C4-2B (cell line): ENCODE results near the gene TMEM128.
A peak's percentile ranks its signal among the peaks of the same experiment; 100 is the strongest.

Experiments used
- H3K27ac ChIP-seq: fragments of 450-650 bp; 2 replicates; pipeline ENCODE4 v1.5.1; 2017
- CTCF ChIP-seq: fragments of 450-650 bp; conservative IDR thresholded peaks from 2 replicates; pipeline ENCODE4 v1.5.1; 2017; ENCODE audit warnings: mild to moderate bottlenecking
- ZFX ChIP-seq: fragments of 450-650 bp; IDR thresholded peaks from 2 replicates; pipeline ENCODE4 v1.6.1; 2017

The TMEM128 gene

GRCh38 chr4:4248029-4248884 lies at the start of gene TMEM128:
Gene TMEM128 (minus strand): TSS chr4:4248223. CDS start chr4:4248202, 21 bp downstream.
- TF ChIP-seq ZFX (peak; percentile 82), CTCF (peak; percentile 15; the same call in 1 of the 2 replicates)
- H3K27ac ChIP-seq = peak within 1 kb of the TSS; percentile 95

- TF ChIP-seq CTCF (no peak), ZFX (no peak)
- no peak overlapping the region for H3K27ac ChIP-seq
These were observed 48.3 kb upstream of the TMEM128 start for GRCh38 chr4:4296283-4296846.

GRCh38 chr4:4293279-4293678 lies 45.3 kb upstream of the TMEM128 start:
- no peak for TF ChIP-seq ZFX
- no peak for TF ChIP-seq CTCF
- no peak overlapping the region for H3K27ac ChIP-seq

- peak within 1 kb of the TSS; percentile 88 for H3K27ac ChIP-seq
- TF ChIP-seq ZFX = peak; percentile 49; the same call in 1 of the 2 replicates
- no peak for TF ChIP-seq CTCF
These were observed 42.2 kb upstream of the TMEM128 start, which contains the start of the genes LYAR and ZBTB49 for GRCh38 chr4:4289941-4290850. Gene LYAR (minus strand): TSS chr4:4290154. CDS start chr4:4283742, 6,412 bp downstream. Gene ZBTB49 (plus strand): TSS chr4:4290251. CDS start chr4:4299946, 9,695 bp downstream.

- peak overlapping the region; percentile 88 for H3K27ac ChIP-seq
- TF ChIP-seq CTCF (no peak), ZFX (no peak)
These were observed 41.5 kb upstream of the TMEM128 start for GRCh38 chr4:4289597-4289940.

GRCh38 chr4:4289055-4289454 lies 41.0 kb upstream of the TMEM128 start:
- TF ChIP-seq ZFX (no peak), CTCF (no peak)
- H3K27ac ChIP-seq = peak overlapping the region; percentile 88
